ENCODE measurements around the gene KANSL1.

The KANSL1 gene

DNA sequence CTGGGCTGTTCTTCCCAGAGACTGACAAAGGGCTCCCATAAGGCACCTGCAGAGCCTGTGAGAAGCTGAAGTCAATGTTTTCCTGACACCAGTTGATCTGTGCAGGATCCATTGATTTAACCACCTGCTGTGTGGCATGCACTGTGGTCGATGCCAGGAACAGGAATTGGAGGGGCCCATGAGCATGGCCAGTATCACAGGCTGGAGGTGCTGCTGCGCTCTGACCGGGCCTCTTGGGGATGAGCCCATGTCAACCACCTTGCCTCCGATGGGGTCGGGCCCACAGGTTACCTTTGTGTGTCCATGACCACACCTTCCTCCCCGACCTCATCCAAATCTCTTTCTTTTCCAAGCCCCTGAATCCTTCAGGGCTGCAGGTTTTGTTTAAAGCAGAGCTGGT lies 212.4 kb downstream of the KANSL1 start:
- DNase-seq (ENCODE audit: low spot score) = no peak

Measured in ecto neural progenitor cell (in vitro differentiated cells).